ENCODE measurements around the gene SMAD4.

The SMAD4 gene

DNA sequence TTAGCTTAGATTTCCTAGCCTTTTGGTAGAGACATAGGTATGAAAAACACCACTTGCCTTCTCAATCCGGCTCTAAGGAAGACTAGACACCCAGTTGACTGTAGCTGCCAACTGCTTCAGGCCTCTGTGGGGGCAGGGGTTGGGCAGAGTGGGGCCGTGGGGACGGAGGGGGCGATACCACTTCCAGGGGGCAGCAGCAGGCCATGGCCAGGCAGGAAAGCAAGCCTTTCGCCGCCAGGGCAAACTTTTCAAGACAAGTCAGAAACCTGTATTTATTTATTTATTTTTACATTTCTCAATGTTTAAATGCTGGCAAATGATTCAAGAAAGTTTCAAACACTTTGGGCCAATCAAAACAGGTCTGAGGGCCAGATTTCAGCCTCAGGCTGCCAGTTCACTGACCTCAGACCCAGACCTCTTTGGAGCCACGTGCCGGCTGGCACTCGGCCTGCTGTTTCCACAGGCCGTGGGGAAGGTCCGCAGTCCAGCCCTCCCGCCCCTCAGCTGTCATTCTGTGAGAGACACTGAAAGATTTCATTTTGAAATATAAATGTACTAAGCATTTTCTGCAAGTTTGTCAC is 103.7 kb downstream of the SMAD4 start:
- no peak overlapping the region for H3K9ac ChIP-seq (ENCODE audit: low read length in 5 of 5)
- no peaks in the 10 kb centered on the region for H3K9me3 ChIP-seq (ENCODE audit: control insufficient read depth in 5 of 5, low read length in 5 of 5)

More for the DNA sequence above, 103.7 kb downstream of the SMAD4 start:
- no peaks in the 10 kb centered on the region for H3K36me3 ChIP-seq (ENCODE audit: control insufficient read depth in 5 of 5, insufficient read depth in 5 of 5, low read length in 5 of 5)
- H3K27ac ChIP-seq (ENCODE audit: low read depth, low read length): no peak overlapping the region
- H3K27me3 ChIP-seq (ENCODE audit: control insufficient read depth in 5 of 5, insufficient read depth in 4 of 5, low read length in 5 of 5): no peaks in the 10 kb centered on the region
- H3K4me1 ChIP-seq (ENCODE audit: control insufficient read depth in 5 of 5, insufficient read depth in 5 of 5, low read length in 5 of 5): peaks cover 0 to 12% (median 8%) of the 10 kb centered on the region in 5 donors
- no peak overlapping the region for H3K4me3 ChIP-seq (ENCODE audit: low read depth in 1 of 5, low read length in 5 of 5)
